Progenitor cell of endocrine pancreas (in vitro differentiated cells): ENCODE data around the gene DIP2C. TPM values are rescaled to one million over a fixed set of nuclear protein-coding genes. Genes with fewer than 3 reads are reported as not detected.
"Not testable (repeated sequence)": the region's sequence is repeated elsewhere in the genome, so short reads cannot be mapped to it uniquely, and the experiment has no call there.

ENCODE experiments used
- DNase-seq: peaks from one replicate; pipeline ENCODE4 v3.0.0; 2021; ENCODE audit warnings: low spot score; ENCODE audit not compliant: unreplicated experiment
- H3K27ac Mint-ChIP-seq: 2 replicates; pipeline ENCODE4 v1.8.0; 2021; ENCODE audit warnings: mild to moderate bottlenecking, moderate library complexity, mixed read lengths
- H3K27me3 Mint-ChIP-seq: 2 replicates; pipeline ENCODE4 v1.8.0; 2021; ENCODE audit warnings: mixed read lengths
- H3K36me3 Mint-ChIP-seq: 2 replicates; pipeline ENCODE4 v1.8.0; 2022; ENCODE audit warnings: mixed read lengths; ENCODE audit not compliant: insufficient read depth
- H3K4me1 Mint-ChIP-seq: 2 replicates; pipeline ENCODE4 v1.8.0; 2021; ENCODE audit warnings: low read depth, mixed read lengths
- H3K4me3 Mint-ChIP-seq: 2 replicates; pipeline ENCODE4 v1.8.0; 2021; ENCODE audit warnings: low read depth, mild to moderate bottlenecking, moderate library complexity, mixed read lengths
- H3K9me3 Mint-ChIP-seq: 2 replicates; pipeline ENCODE4 v1.8.0; 2021; ENCODE audit warnings: low read depth, mixed read lengths
- CTCF ChIP-seq: fragments of 200-600 bp; sonication (generic); IDR thresholded peaks from one replicate; pipeline ENCODE4 v1.5.0; 2021; ENCODE audit warnings: antibody characterized with exemption, mild to moderate bottlenecking; ENCODE audit not compliant: unreplicated experiment
- total RNA-seq: library from RNA; stranded (reverse); gene quantifications from 2 replicates; pipeline ENCODE4 v1.2.1, GENCODE V29; 2021

Gene DIP2C
- total RNA-seq, 1 donor from 2014 or later, result 27.2 TPM

- H3K4me1 Mint-ChIP-seq, result peaks cover 10% of the 10 kb centered on the region
- no peaks in the 10 kb centered on the region for H3K9me3 Mint-ChIP-seq
- no peak for TF ChIP-seq CTCF
- H3K27ac Mint-ChIP-seq, result no peak overlapping the region
- DNase-seq, result no peak
- H3K27me3 Mint-ChIP-seq, result no peaks in the 10 kb centered on the region
- no peak overlapping the region for H3K4me3 Mint-ChIP-seq
- peaks cover 8% of the 10 kb centered on the region for H3K36me3 Mint-ChIP-seq
These were observed 293.4 kb downstream of the DIP2C start for GRCh38 chr10:396107-396506.

- no peak for TF ChIP-seq CTCF
- DNase-seq, result no peak
These were observed 293.8 kb downstream of the DIP2C start for GRCh38 chr10:395665-396064.

GRCh38 chr10:394439-395101 is 294.9 kb downstream of the DIP2C start:
- DNase-seq, H3K36me3 Mint-ChIP-seq, H3K27me3 Mint-ChIP-seq, H3K9me3 Mint-ChIP-seq, H3K27ac Mint-ChIP-seq, H3K4me3 Mint-ChIP-seq: not testable (repeated sequence)
- peaks cover 10% of the 10 kb centered on the region for H3K4me1 Mint-ChIP-seq

More at GRCh38 chr10:395665-396064, 293.8 kb downstream of the DIP2C start:
- Mint-ChIP-seq H3K4me1 (peaks cover 10% of the 10 kb centered on the region), H3K36me3 (peaks cover 8% of the 10 kb centered on the region), H3K4me3 (no peak overlapping the region), H3K27ac (no peak overlapping the region), H3K27me3 (no peaks in the 10 kb centered on the region), H3K9me3 (no peaks in the 10 kb centered on the region)

- Mint-ChIP-seq H3K9me3 (no peaks in the 10 kb centered on the region), H3K4me3 (no peak overlapping the region), H3K27ac (no peak overlapping the region), H3K27me3 (no peaks in the 10 kb centered on the region), H3K36me3 (peaks cover 6% of the 10 kb centered on the region), H3K4me1 (peaks cover 10% of the 10 kb centered on the region)
- DNase-seq, result no peak
- no peak for TF ChIP-seq CTCF
These were observed 295.6 kb downstream of the DIP2C start for GRCh38 chr10:393787-394438.

- H3K9me3 Mint-ChIP-seq, result no peaks in the 10 kb centered on the region
- peaks cover 12% of the 10 kb centered on the region for H3K4me1 Mint-ChIP-seq
- no peak overlapping the region for H3K4me3 Mint-ChIP-seq
- no peaks in the 10 kb centered on the region for H3K27me3 Mint-ChIP-seq
- DNase-seq, result no peak
- H3K36me3 Mint-ChIP-seq, result peaks cover 9% of the 10 kb centered on the region
- no peak overlapping the region for H3K27ac Mint-ChIP-seq
- no peak for TF ChIP-seq CTCF
These were observed 296.2 kb downstream of the DIP2C start for GRCh38 chr10:393106-393745.
